ENCODE measurements around the gene SAMD3. TPM values are rescaled to one million over a fixed set of nuclear protein-coding genes. Genes with fewer than 3 reads are reported as not detected.

The SAMD3 gene
- total and polyA plus RNA-seq, 7 donors: 0.09 to 0.66 (median 0.28) TPM; not detected in 2

- TF ChIP-seq CTCF (IDR thresholded peaks at IDR 0.05): no peak
- no peaks in the 10 kb centered on the region for H3K4me1 ChIP-seq
- no peak overlapping the region for H3K27ac ChIP-seq
- ATAC-seq (no peak), DNase-seq (no peak)
- intact Hi-C loops (cut with DNase I): no loop called here
- no peaks in the 10 kb centered on the region for H3K36me3 ChIP-seq (ENCODE audit: insufficient read depth in 1 of 2, low read depth in 1 of 2)
- H3K27me3 ChIP-seq (ENCODE audit: insufficient read depth in 3 of 3, low read length in 2 of 3): no peaks in the 10 kb centered on the region
- WGBS, 3 donors: 86 to 92% (median 87%) methylated on average over 7 of the region's 7 CpGs
- H3K4me3 ChIP-seq: no peak overlapping the region
- H3K9me3 ChIP-seq: no peaks in the 10 kb centered on the region
These were observed 74.6 kb downstream of the SAMD3 start for GRCh38 chr6:130148181-130148580.

- no peak for ATAC-seq
- Histone ChIP-seq H3K9me3 (no peaks in the 10 kb centered on the region), H3K27me3 (ENCODE audit: insufficient read depth in 3 of 3, low read length in 2 of 3) (no peaks in the 10 kb centered on the region), H3K36me3 (ENCODE audit: insufficient read depth in 1 of 2, low read depth in 1 of 2) (no peaks in the 10 kb centered on the region), H3K4me3 (no peak overlapping the region), H3K27ac (no peak overlapping the region), H3K4me1 (no peaks in the 10 kb centered on the region)
- intact Hi-C loops (cut with DNase I): no loop called here
- 57 to 76% (median 76%) methylated on average over 3 of the region's 3 CpGs for WGBS, 3 donors
- no peak for TF ChIP-seq CTCF (IDR thresholded peaks at IDR 0.05)
- no peak for DNase-seq
These were observed 75.6 kb downstream of the SAMD3 start for GRCh38 chr6:130147111-130147510.

GRCh38 chr6:130143709-130144108 lies 79.0 kb downstream of the SAMD3 start:
- Histone ChIP-seq H3K9me3 (no peaks in the 10 kb centered on the region), H3K36me3 (ENCODE audit: insufficient read depth in 1 of 2, low read depth in 1 of 2) (no peaks in the 10 kb centered on the region), H3K4me3 (no peak overlapping the region), H3K27me3 (ENCODE audit: insufficient read depth in 3 of 3, low read length in 2 of 3) (no peaks in the 10 kb centered on the region), H3K4me1 (no peaks in the 10 kb centered on the region), H3K27ac (no peak overlapping the region)
- no peak for TF ChIP-seq CTCF (IDR thresholded peaks at IDR 0.05)
- 85 to 90% (median 89%) methylated on average over 3 of the region's 3 CpGs for WGBS, 3 donors
- no peak for ATAC-seq
- intact Hi-C loops (cut with DNase I): no loop called here
- no peak for DNase-seq

- no peaks in the 10 kb centered on the region for H3K4me1 ChIP-seq
- intact Hi-C loops (cut with DNase I): no loop called here
- no peaks in the 10 kb centered on the region for H3K36me3 ChIP-seq (ENCODE audit: insufficient read depth in 1 of 2, low read depth in 1 of 2)
- ATAC-seq: no peak
- no peak for TF ChIP-seq CTCF (IDR thresholded peaks at IDR 0.05)
- no peak overlapping the region for H3K4me3 ChIP-seq
- DNase-seq: no peak
- no peaks in the 10 kb centered on the region for H3K27me3 ChIP-seq (ENCODE audit: insufficient read depth in 3 of 3, low read length in 2 of 3)
- H3K9me3 ChIP-seq: no peaks in the 10 kb centered on the region
- WGBS, 3 donors: 93 to 98% (median 97%) methylated on average over 2 of the region's 2 CpGs
- no peak overlapping the region for H3K27ac ChIP-seq
These were observed 82.7 kb downstream of the SAMD3 start for GRCh38 chr6:130140084-130140483.

- no peaks in the 10 kb centered on the region for H3K9me3 ChIP-seq
- WGBS, 3 donors: 88 to 94% (median 90%) methylated on average over 3 of the region's 3 CpGs
- H3K4me3 ChIP-seq: no peak overlapping the region
- H3K27ac ChIP-seq: no peak overlapping the region
- no peak for ATAC-seq
- no peak for DNase-seq
- no peaks in the 10 kb centered on the region for H3K27me3 ChIP-seq (ENCODE audit: insufficient read depth in 3 of 3, low read length in 2 of 3)
- intact Hi-C loops (cut with DNase I): no loop called here
- TF ChIP-seq CTCF (IDR thresholded peaks at IDR 0.05): no peak
- H3K4me1 ChIP-seq: no peaks in the 10 kb centered on the region
- H3K36me3 ChIP-seq (ENCODE audit: insufficient read depth in 1 of 2, low read depth in 1 of 2): no peaks in the 10 kb centered on the region
These were observed 83.9 kb downstream of the SAMD3 start for GRCh38 chr6:130138909-130139242.
